BE2C (cell line): ENCODE measurements around the gene GPR55.

Source experiments
- DNase-seq: peaks from one replicate; pipeline ENCODE4 v3.0.0-alpha.2; 2020
- H3K27me3 ChIP-seq: fragments of 250-450 bp; sonication (Bioruptor Pico); 2 replicates; pipeline ENCODE4 v1.5.1; 2020; ENCODE audit warnings: mild to moderate bottlenecking
- H3K36me3 ChIP-seq: fragments of 250-450 bp; sonication (Bioruptor Pico); 2 replicates; pipeline ENCODE4 v1.5.1; 2020; ENCODE audit warnings: mild to moderate bottlenecking
- H3K4me1 ChIP-seq: fragments of 250-450 bp; sonication (Bioruptor Pico); 2 replicates; pipeline ENCODE4 v1.5.1; 2020
- H3K4me3 ChIP-seq: 2 replicates; pipeline ENCODE4 v1.5.1; 2011; ENCODE audit warnings: low read depth, low read length
- H3K9me3 ChIP-seq: fragments of 250-450 bp; sonication (Bioruptor Pico); 2 replicates; pipeline ENCODE4 v1.5.1; 2020
- CTCF ChIP-seq: IDR thresholded peaks from 2 replicates; pipeline ENCODE4 v1.5.1; 2012; ENCODE audit warnings: mild to moderate bottlenecking, low read depth, low read length

The GPR55 gene

GRCh38 chr2:230862292-230862691, 62.8 kb downstream of the GPR55 start:
- H3K27me3 ChIP-seq, result peaks cover 10% of the 10 kb centered on the region
- DNase-seq, result no peak
- H3K9me3 ChIP-seq, result no peaks in the 10 kb centered on the region
- TF ChIP-seq CTCF, result no peak
- H3K4me3 ChIP-seq, result no peak overlapping the region
- peaks cover 5% of the 10 kb centered on the region for H3K4me1 ChIP-seq
- no peaks in the 10 kb centered on the region for H3K36me3 ChIP-seq

GRCh38 chr2:230861552-230862255, 63.3 kb downstream of the GPR55 start:
- no peak for DNase-seq
- H3K4me3 ChIP-seq, result no peak overlapping the region
- no peaks in the 10 kb centered on the region for H3K36me3 ChIP-seq
- TF ChIP-seq CTCF, result no peak
- no peaks in the 10 kb centered on the region for H3K9me3 ChIP-seq
- H3K4me1 ChIP-seq, result no peaks in the 10 kb centered on the region
- H3K27me3 ChIP-seq, result peaks cover 10% of the 10 kb centered on the region
